ENCODE data around the gene EXOC2. TPM values are rescaled to one million over a fixed set of nuclear protein-coding genes. Genes with fewer than 3 reads are reported as not detected.
"Not testable (repeated sequence)": the region's sequence is repeated elsewhere in the genome, so short reads cannot be mapped to it uniquely, and the experiment has no call there.

EXOC2 gene
- total RNA-seq, 1 experiment from 2014 or later, result 62.4 TPM

GRCh38 chr6:709471-710056, 16.6 kb upstream of the EXOC2 start:
- DNase-seq (ENCODE audit: low spot score), result no peak

GRCh38 chr6:708237-708598, 15.3 kb upstream of the EXOC2 start:
- DNase-seq (ENCODE audit: low spot score), result no peak

GRCh38 chr6:707576-708236, 14.8 kb upstream of the EXOC2 start:
- peak; percentile 28 for DNase-seq (ENCODE audit: low spot score)

GRCh38 chr6:706819-707381, 14.0 kb upstream of the EXOC2 start:
- no peak for DNase-seq (ENCODE audit: low spot score)

- no peak for DNase-seq (ENCODE audit: low spot score)
Measured at GRCh38 chr6:706146-706545, 13.2 kb upstream of the EXOC2 start.

- DNase-seq (ENCODE audit: low spot score), result peak; percentile 54
Measured at GRCh38 chr6:705047-705446, 12.1 kb upstream of the EXOC2 start.

- DNase-seq (ENCODE audit: low spot score), result peak; percentile 65
Measured at GRCh38 chr6:704046-704445, 11.1 kb upstream of the EXOC2 start.

- no peak for DNase-seq (ENCODE audit: low spot score)
Measured at GRCh38 chr6:703552-703951, 10.6 kb upstream of the EXOC2 start.

- no peak for DNase-seq (ENCODE audit: low spot score)
Measured at GRCh38 chr6:701700-702479, 9.0 kb upstream of the EXOC2 start.

GRCh38 chr6:701215-701614, 8.3 kb upstream of the EXOC2 start:
- no peak for DNase-seq (ENCODE audit: low spot score)

- no peak for DNase-seq (ENCODE audit: low spot score)
Measured at GRCh38 chr6:700490-700889, 7.6 kb upstream of the EXOC2 start.

GRCh38 chr6:699319-699718, 6.4 kb upstream of the EXOC2 start:
- DNase-seq (ENCODE audit: low spot score), result no peak

GRCh38 chr6:694431-695126, 1.6 kb upstream of the EXOC2 start:
- not testable (repeated sequence) for DNase-seq (ENCODE audit: low spot score)

GRCh38 chr6:693723-694009, 727 bp upstream of the EXOC2 start:
- DNase-seq (ENCODE audit: low spot score), result no peak

- DNase-seq (ENCODE audit: low spot score), result peak; percentile 60
Measured at GRCh38 chr6:692356-692851, 535 bp downstream of the EXOC2 start.

- no peak for DNase-seq (ENCODE audit: low spot score)
Measured at GRCh38 chr6:689223-689622, 3.7 kb downstream of the EXOC2 start.

GRCh38 chr6:686497-686896, 6.4 kb downstream of the EXOC2 start:
- DNase-seq (ENCODE audit: low spot score), result peak; percentile 64

GRCh38 chr6:684831-685636, 7.9 kb downstream of the EXOC2 start:
- peak; percentile 60 for DNase-seq (ENCODE audit: low spot score)

- DNase-seq (ENCODE audit: low spot score), result peak; percentile 99
Measured at GRCh38 chr6:683742-684440, 9.0 kb downstream of the EXOC2 start.

GRCh38 chr6:680666-681340, 12.1 kb downstream of the EXOC2 start:
- no peak for DNase-seq (ENCODE audit: low spot score)
